ENCODE measurements around the gene EEF1AKMT3.

GRCh38 chr12:57764662-57765002, 7.8 kb upstream of the EEF1AKMT3 start:
- TF ChIP-seq CTCF (conservative IDR thresholded peaks at IDR 0.05; ENCODE audit: low read depth in 2 of 2) = no peak
- TF ChIP-seq EZH2phosphoT487 (IDR thresholded peaks at IDR 0.05; ENCODE audit: unreplicated experiment) = no peak
- peak; percentile 63 for TF ChIP-seq POLR2AphosphoS5 (IDR thresholded peaks at IDR 0.05; ENCODE audit: low read depth)
- no peak for TF ChIP-seq EZH2 (IDR thresholded peaks at IDR 0.05; ENCODE audit: low read depth, unreplicated experiment)
- no peak for TF ChIP-seq CREB1 (CRISPR knock-in tag; IDR thresholded peaks at IDR 0.05; ENCODE audit: low read depth)
- TF ChIP-seq JUNB (IDR thresholded peaks at IDR 0.05; ENCODE audit: unreplicated experiment) = no peak
- no peak for TF ChIP-seq REST (IDR thresholded peaks at IDR 0.05; ENCODE audit: unreplicated experiment)
- no peak for TF ChIP-seq ZNF114 (CRISPR knock-in tag; IDR thresholded peaks at IDR 0.05)
- TF ChIP-seq STAT1 (IDR thresholded peaks at IDR 0.05; ENCODE audit: unreplicated experiment) = no peak
- no peak for TF ChIP-seq NANOG (IDR thresholded peaks at IDR 0.05; ENCODE audit: borderline replicate concordance)
